GM23338 (cell line): Measurements from ENCODE around the gene EHD3.

ENCODE experiments used
- CREB1 ChIP-seq: fragments of 250-450 bp; sonication (Bioruptor Pico); IDR thresholded peaks from 2 replicates; pipeline ENCODE4 v1.5.0; 2020; ENCODE audit warnings: low read depth, mild to moderate bottlenecking, moderate library complexity
- CTCF ChIP-seq, 2 experiments: fragments of 200-600 bp in 1 of 2; sonication (generic) in 1 of 2; conservative IDR thresholded peaks; 2 replicates each; pipeline versions ENCODE4 v1.5.1 to v1.6.1; 2016 to 2017; ENCODE audit warnings: antibody characterized with exemption in 2 of 2, low read depth in 2 of 2, mild to moderate bottlenecking in 2 of 2, moderate library complexity in 1 of 2
- EZH2 ChIP-seq: fragments of 200-600 bp; sonication (generic); IDR thresholded peaks from one replicate; pipeline ENCODE4 v1.8.0; 2017; ENCODE audit warnings: antibody characterized with exemption, mild to moderate bottlenecking, low read depth; ENCODE audit not compliant: unreplicated experiment

- TF ChIP-seq EZH2 (no peak), CTCF (conservative IDR thresholded peaks at IDR 0.05; ENCODE audit: low read depth in 2 of 2) (no peak), CREB1 (CRISPR knock-in tag) (no peak)
These were observed 19.6 kb downstream of the EHD3 start for GRCh38 chr2:31253356-31254131.
